ENCODE results near the gene BSN.

DNA sequence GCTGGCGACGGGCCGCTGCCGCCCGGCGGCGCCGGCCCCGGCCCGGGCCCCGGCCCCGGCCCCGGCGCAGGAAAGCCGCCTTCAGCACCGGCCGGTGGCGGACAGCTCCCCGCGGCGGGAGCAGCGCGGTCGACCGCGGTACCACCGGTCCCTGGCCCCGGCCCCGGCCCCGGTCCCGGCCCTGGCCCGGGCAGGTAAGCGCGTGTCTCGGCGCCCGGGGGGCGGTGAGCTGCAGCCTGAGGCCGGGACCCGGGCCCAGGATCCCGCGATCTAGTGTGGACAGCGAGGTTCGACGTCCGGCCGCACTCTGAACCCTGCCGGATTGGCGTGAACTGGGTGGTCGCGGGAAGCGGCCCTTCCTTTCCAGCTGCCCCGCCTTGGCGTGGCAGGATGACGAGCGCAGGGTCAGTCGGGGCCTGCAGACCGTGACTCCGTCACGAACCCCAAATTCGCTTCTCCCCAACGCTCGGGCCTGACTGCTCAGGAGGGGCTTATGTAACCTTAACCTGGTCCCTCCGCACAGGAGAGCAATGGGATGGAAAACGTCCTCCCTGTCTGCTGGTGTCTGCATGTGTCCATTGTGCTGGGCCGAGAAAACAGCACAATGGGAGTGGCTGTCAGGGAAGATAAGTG is 472 bp downstream of the BSN start:
- TF ChIP-seq, protein P1, sequence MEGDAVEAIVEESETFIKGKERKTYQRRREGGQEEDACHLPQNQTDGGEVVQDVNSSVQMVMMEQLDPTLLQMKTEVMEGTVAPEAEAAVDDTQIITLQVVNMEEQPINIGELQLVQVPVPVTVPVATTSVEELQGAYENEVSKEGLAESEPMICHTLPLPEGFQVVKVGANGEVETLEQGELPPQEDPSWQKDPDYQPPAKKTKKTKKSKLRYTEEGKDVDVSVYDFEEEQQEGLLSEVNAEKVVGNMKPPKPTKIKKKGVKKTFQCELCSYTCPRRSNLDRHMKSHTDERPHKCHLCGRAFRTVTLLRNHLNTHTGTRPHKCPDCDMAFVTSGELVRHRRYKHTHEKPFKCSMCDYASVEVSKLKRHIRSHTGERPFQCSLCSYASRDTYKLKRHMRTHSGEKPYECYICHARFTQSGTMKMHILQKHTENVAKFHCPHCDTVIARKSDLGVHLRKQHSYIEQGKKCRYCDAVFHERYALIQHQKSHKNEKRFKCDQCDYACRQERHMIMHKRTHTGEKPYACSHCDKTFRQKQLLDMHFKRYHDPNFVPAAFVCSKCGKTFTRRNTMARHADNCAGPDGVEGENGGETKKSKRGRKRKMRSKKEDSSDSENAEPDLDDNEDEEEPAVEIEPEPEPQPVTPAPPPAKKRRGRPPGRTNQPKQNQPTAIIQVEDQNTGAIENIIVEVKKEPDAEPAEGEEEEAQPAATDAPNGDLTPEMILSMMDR (conservative IDR thresholded peaks at IDR 0.05; ENCODE audit: low read length) = no peak
- no peak for TF ChIP-seq EZH2phosphoT487 (IDR thresholded peaks at IDR 0.05; ENCODE audit: borderline replicate concordance, low read depth, low read length)

All from OCI-LY7 (cell line).